Mononuclear cell (primary cell): ENCODE measurements around the gene ACAT2. TPM values are rescaled to one million over a fixed set of nuclear protein-coding genes. Genes with fewer than 3 reads are reported as not detected.

Experiments
- H3K27me3 ChIP-seq: 2 replicates; pipeline ENCODE4 v1.6.0; 2011; ENCODE audit warnings: low read length, control low read depth; ENCODE audit not compliant: insufficient read depth
- H3K4me1 ChIP-seq: 2 replicates; pipeline ENCODE4 v1.5.1; 2011; ENCODE audit warnings: mild to moderate bottlenecking, low read length, control low read depth; ENCODE audit not compliant: insufficient read depth
- H3K4me3 ChIP-seq: 2 replicates; pipeline ENCODE4 v1.5.1; 2011; ENCODE audit warnings: mild to moderate bottlenecking, low read length, moderate library complexity
- H3K9me3 ChIP-seq: 2 replicates; pipeline ENCODE4 v1.5.1; 2011; ENCODE audit warnings: low read depth, mild to moderate bottlenecking, control low read depth, low read length
- total RNA-seq: library from RNA; depleted of rRNA; stranded (reverse); fragments of >200 nt; gene quantifications from one replicate; pipeline ENCODE4 v1.2.3, GENCODE V29; 2012

ACAT2 gene
- total RNA-seq, 1 donor: 10.5 TPM

DNA sequence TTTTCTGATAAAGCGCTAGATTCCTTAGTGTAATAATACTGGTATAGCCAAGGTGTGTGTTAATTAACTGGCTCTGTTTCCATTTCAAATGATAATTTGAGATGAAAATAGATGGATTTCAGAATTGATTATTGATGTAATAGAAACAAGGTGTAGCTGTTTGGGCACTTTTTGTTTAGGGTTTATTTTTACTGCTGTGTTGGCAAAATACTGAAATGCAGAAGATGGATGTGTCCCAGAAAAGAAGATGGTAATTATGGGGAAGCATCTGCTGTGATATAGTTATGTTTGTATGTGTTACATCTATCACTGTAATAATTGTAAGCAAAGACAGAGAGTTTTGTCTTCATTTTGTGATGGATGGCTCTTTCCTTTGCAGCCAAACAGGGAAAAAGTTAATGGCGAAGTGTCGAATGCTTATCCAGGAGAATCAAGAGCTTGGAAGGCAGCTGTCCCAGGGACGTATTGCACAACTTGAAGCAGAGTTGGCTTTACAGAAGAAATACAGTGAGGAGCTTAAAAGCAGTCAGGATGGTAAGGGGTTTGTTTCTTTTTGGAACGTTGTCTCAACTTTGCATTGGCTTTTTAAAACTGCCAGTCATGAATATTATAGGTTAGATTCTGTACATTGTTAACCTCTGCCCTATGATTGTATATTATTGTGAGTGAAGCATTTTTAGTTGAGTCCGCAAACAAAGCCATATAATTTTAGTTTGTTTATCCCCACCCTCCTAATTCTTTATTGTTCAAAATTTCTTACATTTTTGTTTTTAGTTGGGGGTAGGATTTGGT, 8.6 kb upstream of the ACAT2 start:
- no peak overlapping the region for H3K4me3 ChIP-seq
- no peaks in the 10 kb centered on the region for H3K9me3 ChIP-seq
- no peaks in the 10 kb centered on the region for H3K4me1 ChIP-seq
- no peaks in the 10 kb centered on the region for H3K27me3 ChIP-seq

DNA sequence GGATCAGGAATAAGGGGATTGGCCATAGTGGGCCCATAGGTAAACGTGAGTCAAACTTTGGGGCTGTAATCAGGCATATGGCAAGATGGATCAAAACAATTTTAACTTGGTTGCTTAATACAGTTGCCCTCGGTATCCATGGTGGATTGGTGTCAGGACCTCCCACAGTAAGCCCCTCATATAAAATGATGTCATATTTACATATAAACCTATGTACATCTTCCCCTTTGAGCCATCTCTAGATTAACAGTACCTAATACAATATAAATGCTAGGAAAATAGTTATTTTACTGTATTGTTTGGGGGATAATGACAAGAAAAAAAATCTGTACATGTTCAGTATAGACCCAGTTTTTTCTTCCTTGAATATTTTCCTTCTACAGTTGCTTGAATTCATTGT, 7.4 kb upstream of the ACAT2 start:
- H3K27me3 ChIP-seq: no peaks in the 10 kb centered on the region
- H3K9me3 ChIP-seq: no peaks in the 10 kb centered on the region
- H3K4me1 ChIP-seq: no peaks in the 10 kb centered on the region
- H3K4me3 ChIP-seq: no peak overlapping the region

DNA sequence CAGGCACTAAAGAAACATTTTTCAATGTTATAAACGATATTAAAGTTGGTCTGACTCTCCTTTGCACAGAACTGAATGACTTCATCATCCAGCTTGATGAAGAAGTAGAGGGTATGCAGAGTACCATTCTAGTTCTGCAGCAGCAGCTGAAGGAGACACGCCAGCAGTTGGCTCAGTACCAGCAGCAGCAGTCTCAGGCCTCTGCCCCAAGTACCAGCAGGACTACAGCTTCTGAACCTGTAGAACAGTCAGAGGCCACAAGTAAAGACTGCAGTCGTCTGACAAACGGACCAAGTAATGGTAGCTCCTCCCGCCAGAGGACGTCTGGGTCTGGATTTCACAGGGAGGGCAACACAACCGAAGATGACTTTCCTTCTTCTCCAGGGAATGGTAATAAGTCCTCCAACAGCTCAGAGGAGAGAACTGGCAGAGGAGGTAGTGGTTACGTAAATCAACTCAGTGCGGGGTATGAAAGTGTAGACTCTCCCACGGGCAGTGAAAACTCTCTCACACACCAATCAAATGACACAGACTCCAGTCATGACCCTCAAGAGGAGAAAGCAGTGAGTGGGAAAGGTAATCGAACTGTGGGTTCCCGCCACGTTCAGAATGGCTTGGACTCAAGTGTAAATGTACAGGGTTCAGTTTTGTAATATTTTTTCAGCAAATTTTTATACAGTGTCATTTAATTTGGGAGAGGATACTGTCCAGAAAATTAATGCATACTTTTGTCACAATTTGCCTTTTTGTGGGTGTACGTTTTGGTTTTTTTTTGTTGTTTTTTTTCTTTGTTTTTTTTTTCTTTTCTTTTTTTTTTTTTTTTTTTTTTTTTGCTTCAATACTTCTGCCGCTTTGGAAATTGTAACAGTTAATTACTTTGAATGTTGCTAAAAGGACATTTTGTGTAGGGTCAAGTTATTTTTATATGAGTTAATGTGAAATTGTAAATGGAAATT, 6.6 kb upstream of the ACAT2 start:
- peaks cover 2% of the 10 kb centered on the region for H3K4me1 ChIP-seq
- H3K27me3 ChIP-seq: no peaks in the 10 kb centered on the region
- H3K9me3 ChIP-seq: no peaks in the 10 kb centered on the region
- no peak overlapping the region for H3K4me3 ChIP-seq

DNA sequence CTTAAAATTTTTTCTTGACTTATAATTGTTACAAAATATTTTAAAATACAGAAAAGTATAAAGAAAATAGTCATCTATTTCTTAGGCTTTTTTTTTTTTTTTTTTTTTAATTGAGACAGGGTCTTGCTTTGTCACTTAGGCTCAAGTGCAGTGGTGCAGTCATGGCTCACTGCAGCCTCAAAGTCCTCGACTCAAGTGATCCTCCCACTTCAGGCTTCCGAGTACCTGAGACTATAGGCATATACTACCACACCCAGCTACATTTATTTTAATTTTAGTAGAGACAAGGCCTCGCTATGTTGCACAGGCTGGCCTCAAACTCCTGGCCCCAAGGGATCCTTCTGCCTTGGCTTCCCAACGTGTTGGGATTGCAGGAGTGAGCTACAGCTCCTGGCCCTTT, 5.3 kb upstream of the ACAT2 start:
- Histone ChIP-seq H3K4me3 (no peak overlapping the region), H3K4me1 (peaks cover 14% of the 10 kb centered on the region), H3K27me3 (no peaks in the 10 kb centered on the region), H3K9me3 (no peaks in the 10 kb centered on the region)

DNA sequence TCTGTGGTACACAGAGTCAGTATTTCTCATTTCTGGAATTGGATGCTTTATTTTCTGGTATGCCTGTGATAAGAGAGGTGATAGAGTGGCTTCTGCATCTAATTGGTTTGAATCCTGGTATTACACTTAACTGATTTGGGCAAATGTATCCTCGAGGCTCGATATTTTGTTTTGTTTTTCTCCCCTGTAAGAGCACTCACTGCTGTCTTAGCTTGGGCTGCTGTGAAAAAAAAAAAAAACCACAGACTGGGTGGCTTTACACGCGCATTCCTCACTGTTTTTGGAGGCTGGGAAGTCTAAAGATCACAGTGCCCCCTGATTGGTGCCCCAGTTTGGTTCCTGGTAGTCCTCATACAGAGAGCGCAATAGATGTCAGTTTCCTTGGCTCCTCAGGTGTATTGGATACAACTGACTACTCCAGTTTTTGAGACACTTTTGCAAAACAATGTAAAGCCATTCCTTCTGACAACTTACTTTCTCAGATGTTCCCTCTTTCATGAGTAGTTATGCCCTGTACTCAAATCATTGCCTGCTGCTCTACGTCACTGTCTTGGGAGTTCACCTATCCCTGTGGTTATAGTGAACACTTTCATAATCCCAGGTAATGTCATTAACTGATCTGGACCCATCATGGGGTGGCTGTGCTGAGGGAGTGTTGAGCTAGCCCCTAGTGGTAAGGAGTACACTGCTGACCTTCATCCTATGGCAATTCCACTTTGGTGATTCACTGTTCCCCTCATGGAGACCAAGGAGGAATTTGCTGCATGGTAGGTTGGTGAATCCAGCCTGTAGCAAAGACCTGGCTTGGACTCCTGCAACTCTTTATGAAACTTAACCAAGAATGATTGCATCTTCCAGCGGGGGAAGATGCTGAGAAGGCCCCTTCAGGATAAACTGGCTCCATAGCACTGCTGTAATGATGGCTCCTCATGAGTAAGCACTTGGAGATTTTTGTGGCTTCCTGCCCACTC, 3.5 kb upstream of the ACAT2 start:
- Histone ChIP-seq H3K4me1 (peaks cover 23% of the 10 kb centered on the region), H3K4me3 (no peak overlapping the region), H3K27me3 (no peaks in the 10 kb centered on the region), H3K9me3 (no peaks in the 10 kb centered on the region)

DNA sequence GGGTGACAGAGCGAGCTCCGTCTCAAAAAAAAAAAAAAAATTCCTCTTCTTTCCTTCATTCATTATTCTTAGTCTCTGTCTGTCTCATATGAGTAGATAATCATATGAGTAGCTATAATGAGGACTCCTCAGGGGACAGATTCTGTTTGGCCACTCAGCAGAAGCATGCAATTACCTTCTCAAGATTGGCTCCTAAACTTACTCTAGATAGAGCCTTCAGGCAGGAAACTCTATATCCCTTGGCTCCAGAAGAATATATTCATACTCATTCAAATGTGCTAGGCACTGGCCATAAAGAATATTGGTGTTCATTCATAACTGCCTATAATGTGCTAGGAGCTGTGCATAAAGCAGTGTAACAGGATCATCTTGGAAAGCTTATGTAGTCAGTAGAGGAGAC, 2.2 kb upstream of the ACAT2 start:
- Histone ChIP-seq H3K9me3 (no peaks in the 10 kb centered on the region), H3K4me3 (no peak overlapping the region), H3K4me1 (peaks cover 23% of the 10 kb centered on the region), H3K27me3 (no peaks in the 10 kb centered on the region)

DNA sequence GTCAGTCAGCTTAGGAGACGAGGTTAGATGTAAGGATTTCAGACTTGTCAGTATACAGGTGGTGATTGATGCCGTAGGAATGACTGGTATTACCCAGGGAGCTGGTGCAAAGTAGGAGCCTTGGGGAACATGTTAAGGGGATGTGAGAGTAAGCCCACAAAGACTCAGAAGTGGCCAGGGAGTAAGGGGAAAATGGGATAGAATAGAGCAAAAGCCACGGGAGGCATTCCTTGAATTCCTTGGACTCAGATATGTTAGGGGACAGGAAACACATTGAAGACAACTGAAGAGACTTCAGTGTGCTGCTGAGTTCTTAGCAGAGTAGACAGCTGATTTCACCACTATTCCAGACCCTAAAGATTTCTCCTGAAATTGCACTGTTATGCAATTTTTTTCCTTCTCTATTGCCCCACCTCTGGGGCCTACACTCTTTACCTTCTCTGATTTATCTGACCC, 1.2 kb upstream of the ACAT2 start:
- Histone ChIP-seq H3K27me3 (no peaks in the 10 kb centered on the region), H3K9me3 (no peaks in the 10 kb centered on the region), H3K4me3 (no peak overlapping the region), H3K4me1 (peaks cover 23% of the 10 kb centered on the region)

DNA sequence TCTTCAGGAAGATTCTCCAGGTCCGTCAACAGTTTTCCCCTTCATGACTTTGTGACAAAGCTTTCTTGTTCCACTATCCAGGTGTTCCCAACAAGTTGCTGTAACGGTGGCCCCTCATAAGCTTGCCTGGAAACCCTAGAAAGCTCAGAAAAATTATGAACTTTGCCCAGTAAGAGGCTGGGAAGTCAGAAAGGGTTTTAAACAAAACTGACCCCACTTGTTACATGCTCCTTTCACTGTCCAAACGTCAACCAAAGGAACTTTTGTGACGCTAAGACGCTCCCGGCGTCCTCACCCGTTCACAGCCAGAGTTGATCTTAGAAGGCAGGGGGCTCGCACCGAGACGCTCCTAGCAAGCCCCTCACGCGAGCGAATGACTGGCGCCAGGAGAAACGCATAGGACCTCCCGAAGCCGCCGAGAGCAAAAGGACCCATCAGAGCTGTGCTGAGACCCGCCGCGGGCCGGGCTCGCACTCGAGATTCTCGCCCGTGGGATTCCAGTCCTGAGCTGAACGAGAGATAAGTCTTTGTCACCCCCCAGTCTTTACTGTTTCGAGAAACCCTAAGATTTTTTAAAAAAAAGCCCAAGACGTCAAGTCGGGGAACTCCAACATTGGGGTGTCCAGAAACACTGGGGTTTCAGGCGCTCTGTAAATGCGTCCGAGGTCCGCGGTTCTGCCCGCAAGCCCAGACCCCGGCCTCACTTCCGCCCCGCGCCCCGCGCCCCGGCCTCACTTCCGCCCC, 544 bp upstream of the ACAT2 start:
- no peaks in the 10 kb centered on the region for H3K27me3 ChIP-seq
- peak overlapping the region; percentile 98 for H3K4me3 ChIP-seq
- H3K9me3 ChIP-seq: no peaks in the 10 kb centered on the region
- H3K4me1 ChIP-seq: peaks cover 23% of the 10 kb centered on the region

DNA sequence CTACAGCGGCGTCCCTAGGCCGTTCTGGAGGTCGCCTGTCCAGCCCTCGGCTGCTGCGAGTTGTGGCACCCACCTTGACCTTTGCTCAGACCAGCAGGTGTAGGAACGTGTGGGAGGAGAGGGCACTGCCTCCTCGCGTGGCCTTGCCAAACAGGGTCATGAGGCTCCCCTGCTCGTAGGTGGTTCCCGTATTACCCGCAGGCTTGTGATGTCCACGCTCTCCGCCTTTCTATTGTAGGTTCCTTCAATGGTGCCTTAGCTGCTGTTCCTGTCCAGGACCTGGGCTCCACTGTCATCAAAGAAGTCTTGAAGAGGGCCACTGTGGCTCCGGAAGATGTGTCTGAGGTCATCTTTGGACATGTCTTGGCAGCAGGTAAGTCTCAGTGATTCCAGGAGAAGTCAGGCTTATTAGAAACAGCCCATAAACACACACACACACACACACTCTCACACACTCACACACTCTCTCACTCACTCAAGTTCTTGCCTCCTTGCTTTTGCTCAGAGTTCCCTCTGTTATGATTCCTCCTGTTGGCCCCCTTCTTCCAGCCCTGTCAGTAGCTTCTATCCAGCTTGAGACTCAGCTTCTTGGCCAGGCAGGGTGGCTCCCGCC, 942 bp downstream of the ACAT2 start:
- peak overlapping the region; percentile 98 for H3K4me3 ChIP-seq
- H3K27me3 ChIP-seq: no peaks in the 10 kb centered on the region
- no peaks in the 10 kb centered on the region for H3K9me3 ChIP-seq
- H3K4me1 ChIP-seq: peaks cover 23% of the 10 kb centered on the region

DNA sequence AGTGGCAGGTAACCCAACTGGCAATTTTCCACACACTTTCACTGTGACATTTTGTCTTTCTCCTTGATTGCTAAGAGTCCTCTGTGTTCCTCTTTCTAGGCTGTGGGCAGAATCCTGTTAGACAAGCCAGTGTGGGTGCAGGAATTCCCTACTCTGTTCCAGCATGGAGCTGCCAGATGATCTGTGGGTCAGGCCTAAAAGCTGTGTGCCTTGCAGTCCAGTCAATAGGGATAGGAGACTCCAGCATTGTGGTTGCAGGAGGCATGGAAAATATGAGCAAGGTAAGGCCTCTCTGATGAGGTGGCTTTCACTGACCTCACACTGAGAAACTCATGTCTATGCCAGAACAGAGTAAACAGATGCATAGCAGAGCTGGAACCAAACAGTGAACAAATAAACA, 5.1 kb downstream of the ACAT2 start:
- Histone ChIP-seq H3K27me3 (no peaks in the 10 kb centered on the region), H3K4me1 (peaks cover 9% of the 10 kb centered on the region), H3K4me3 (no peak overlapping the region)

DNA sequence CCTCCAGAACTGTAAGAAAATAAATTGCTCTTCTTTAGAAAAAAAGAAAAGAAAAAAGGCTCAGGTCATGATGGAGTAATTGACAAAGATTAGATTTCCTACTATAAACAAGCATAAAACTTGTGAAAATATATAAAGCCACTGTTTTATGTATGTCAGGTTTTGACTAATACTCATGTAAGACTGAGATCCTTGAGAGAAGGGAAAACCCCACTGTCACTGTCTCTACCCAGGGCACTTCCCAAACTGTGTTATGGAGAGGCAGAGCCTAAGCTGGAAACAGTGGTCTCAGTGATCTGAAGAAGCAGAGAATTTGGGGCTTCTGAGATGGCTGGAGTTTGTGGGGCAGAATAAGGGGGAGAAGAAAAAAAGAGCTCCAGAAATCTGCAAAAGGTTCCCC, 7.6 kb downstream of the ACAT2 start:
- Histone ChIP-seq H3K9me3 (no peaks in the 10 kb centered on the region), H3K4me3 (no peak overlapping the region), H3K4me1 (no peaks in the 10 kb centered on the region), H3K27me3 (no peaks in the 10 kb centered on the region)

More for the DNA sequence above, 5.1 kb downstream of the ACAT2 start:
- H3K9me3 ChIP-seq: no peaks in the 10 kb centered on the region

DNA sequence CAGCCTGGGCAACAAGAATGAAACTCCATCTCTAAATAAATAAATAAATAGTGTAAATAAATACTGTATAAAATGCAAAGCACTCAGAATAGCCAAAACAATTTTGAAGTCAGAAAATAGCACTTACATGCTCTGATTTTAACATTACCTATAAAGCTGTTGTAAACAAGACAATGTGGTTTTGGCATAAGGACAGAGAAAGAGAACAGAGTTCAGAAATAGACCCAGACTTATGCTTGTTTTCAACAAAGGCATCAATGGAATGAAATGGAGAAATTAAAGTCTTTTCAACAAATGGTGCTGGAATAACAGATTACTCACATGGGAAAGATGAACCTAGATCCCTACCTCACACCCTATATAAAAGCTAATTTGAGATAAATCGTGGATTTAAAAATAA, 10.4 kb downstream of the ACAT2 start:
- Histone ChIP-seq H3K27me3 (no peaks in the 10 kb centered on the region), H3K4me3 (no peak overlapping the region), H3K9me3 (no peaks in the 10 kb centered on the region), H3K4me1 (no peaks in the 10 kb centered on the region)

DNA sequence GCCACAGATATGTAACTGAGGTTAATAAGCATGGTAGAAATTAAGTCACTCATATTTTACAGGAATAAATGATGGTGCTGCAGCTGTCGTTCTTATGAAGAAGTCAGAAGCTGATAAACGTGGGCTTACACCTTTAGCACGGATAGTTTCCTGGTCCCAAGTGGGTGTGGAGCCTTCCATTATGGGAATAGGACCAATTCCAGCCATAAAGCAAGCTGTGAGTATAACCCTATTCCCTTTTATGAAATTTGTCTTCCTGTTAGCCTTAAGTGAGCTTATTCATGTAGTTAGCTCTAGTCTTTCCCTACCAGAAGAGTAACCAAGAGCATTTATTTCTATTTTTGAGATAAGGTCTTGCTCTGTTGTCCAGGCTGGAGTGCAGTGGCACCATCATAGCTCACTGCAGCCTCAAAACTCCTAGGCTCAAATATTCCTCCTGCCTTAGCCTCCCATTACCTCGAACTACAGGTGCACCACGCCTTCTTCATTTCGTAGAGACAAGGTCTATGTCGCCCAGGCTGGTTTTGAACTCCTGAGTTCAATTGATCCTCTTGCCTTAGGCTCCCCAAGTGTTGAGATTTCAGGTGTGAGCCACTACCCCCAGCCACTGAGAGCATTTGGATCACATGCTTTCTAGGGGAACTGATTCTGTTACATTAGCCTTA, 15.5 kb downstream of the ACAT2 start:
- H3K4me3 ChIP-seq: no peak overlapping the region
- H3K4me1 ChIP-seq: no peaks in the 10 kb centered on the region
- no peaks in the 10 kb centered on the region for H3K27me3 ChIP-seq
- H3K9me3 ChIP-seq: no peaks in the 10 kb centered on the region
